GM20431 (cell line): ENCODE results near the gene ITPR2.

Experiments
- in situ Hi-C: fragments of 300-500 bp; cut with MseI, MboI; formaldehyde crosslinking; loops from one replicate; pipeline ENCODE4 v1.15.0; 2020; ENCODE audit warnings: low sequenced_read_pairs; ENCODE audit not compliant: unreplicated experiment

The ITPR2 gene

DNA sequence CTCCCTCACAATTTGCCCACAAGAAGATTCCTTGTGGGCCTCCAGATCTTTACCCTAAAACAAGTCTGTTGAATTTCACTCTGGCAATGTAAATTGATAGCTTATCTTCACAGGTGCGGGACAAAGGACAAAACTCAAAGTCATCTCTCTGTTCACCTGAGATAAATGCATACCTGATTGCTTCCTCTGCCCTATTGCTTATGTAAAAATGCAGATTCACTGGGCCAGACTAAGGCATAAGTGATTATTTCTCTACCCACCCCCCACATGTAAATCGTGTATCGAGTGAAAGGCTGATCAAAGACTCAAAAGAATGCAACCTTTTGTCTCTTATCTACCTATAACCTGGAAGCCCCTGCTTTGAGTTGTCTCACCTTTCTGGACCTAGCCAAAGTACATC, 320.8 kb downstream of the ITPR2 start:
- in situ Hi-C loops: no loop called here

DNA sequence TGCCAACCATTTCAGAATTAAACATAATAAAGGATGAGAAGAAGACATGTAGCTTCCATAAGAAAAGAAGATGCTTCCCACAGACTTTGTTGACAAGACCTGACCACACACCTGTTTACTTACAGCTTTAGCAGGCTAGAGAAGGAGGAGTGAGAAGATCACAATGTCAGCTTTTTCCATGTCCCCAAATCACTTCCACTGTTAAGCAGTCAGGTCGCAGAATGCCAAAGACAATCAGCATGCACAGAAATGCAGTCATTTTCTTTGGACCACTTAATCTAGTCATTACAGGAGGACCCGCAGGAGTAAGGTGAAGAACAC, 322.7 kb downstream of the ITPR2 start:
- in situ Hi-C loops: no loop called here

DNA sequence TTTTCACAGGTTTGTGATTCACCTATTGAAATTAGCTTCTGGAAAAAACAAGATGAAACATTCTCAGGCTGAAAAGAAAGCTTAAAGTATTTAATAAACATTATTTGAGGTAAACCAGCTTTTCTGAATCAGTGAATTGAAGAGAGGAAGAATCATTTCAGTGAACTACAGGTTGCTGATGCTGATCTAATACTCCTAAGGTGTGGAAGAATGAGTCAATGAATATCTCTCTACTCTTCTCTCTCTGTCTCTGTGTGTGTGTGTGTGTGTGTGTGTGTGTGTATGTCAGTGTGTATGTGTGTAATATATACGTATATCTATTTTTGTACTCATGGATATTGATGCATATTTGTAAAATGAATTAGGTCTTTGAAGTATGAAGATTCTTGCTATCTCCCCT, 325.4 kb downstream of the ITPR2 start:
- in situ Hi-C loops: no loop called here

DNA sequence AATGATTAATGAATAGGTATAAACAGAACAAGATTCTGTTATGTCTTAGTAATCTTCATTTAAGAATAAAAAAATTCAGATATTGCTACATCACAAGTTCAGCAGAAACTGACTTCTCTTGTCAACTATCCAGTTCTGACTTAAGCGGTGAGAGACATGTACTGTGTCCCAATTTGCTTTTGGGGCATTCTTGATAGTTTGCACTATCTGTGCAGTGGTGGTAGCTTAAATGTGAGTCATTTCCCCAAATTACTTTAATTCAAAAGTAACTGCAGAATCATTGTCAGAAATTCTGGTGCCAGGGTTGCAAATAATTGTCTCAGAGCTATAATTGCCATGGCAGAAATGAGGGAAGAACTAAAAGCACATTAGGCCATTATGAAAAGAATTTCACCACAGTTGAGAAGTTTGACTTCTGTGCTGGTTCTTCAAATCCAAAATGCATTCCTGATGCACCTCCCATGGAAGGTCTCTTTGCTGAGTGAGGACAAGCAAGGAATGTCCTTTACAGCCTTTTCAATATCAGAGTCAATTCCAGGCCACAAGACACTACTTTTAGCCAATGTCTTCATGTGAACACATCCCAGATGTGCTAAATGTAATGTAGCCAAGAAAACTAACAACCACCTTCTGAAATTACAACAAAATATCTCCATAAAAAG, 332.9 kb downstream of the ITPR2 start:
- in situ Hi-C loops: no loop called here

DNA sequence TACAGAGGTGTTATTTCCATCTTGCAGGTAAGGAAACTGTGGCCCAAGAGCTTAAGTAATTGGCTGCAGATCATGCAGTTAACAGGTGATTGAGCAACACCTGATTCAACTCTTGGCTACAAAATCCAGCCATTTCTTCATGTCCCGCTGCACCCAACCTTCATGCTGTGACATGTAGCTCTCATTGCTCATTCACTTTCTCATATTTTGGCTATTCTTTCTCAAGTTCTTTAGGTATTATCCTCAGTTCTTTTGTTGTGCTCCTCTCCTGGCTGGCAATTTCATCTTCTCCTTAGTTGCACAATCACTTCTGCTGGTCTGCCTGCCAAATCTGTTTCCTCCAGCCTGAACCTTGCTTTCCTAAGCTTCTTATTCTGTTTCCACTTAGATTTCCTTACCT, 336.8 kb downstream of the ITPR2 start:
- in situ Hi-C loops: no loop called here

DNA sequence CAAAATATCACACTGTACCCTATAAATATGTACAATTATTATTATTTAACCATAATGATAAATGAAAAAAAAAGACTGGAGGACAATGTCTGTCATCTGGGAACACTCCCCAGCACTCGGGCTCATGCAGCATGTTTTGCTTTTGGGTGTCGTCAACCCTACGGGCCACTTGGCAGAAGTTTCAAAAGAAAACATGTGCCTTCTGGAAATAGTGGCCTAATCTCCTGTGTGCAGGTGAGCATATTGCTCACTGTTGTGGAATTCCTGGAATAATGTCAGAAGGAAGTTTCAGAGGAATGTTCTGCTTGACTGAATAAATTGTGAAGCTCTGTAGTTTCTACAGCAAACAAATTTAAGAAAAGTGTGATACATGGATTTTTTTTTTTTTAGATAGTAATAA, 339.3 kb downstream of the ITPR2 start:
- in situ Hi-C loops: no loop called here

DNA sequence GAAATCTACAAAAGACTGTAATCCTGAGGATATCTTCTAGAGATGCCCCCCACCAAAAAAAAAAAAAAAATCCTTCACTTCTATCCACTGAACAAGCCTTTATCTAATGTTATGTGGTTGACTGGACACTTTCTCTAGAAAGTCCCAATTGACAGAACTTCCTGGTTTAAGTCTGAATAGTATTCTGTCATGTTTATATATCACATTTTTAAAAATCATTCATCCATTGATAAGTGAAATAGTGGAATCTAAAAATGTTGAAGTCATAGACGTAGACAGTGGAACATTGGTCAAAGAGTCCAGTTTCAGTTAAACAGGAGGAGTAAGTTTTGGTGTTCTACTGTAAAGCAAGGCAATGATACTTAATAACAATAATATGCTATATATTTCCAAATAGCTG, 340.6 kb downstream of the ITPR2 start:
- in situ Hi-C loops: no loop called here

DNA sequence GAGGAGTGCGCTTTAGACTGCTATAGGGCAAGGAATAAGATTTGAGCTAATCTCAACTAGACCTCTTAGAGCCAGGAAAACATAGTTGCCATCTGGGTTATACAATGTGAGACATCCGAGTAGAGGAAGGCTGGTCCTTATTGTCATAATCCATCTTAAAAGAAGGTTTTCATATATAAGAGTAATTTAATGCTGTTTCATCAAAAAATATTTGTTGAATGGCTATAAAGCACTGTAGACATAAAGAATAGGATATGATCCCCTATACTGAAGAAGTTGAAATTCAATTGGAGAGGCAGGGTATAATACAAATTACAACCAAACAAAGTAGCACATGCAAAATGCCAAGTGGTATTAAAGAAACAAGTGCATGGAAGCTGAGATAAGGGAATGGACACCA, 343.1 kb downstream of the ITPR2 start:
- in situ Hi-C loops: no loop called here

DNA sequence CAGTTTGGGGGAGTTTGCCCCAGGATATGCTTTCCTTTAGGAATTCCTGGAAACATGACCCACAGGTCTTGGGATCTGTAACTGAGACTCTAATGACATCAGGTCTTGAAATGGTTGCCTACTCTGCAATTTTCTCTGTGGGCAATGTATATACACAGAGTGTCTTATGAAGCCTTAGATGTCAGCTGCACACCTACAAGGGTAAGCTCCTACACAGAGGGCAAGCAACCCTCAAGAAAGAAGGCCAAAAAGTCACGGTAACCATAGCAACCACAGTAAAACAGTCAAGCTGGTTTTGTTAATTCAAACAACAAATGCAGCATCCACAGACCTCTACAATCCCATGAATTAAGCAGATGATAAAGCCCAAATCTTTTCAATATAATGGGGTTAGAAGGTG, 344.6 kb downstream of the ITPR2 start:
- in situ Hi-C loops: no loop called here

DNA sequence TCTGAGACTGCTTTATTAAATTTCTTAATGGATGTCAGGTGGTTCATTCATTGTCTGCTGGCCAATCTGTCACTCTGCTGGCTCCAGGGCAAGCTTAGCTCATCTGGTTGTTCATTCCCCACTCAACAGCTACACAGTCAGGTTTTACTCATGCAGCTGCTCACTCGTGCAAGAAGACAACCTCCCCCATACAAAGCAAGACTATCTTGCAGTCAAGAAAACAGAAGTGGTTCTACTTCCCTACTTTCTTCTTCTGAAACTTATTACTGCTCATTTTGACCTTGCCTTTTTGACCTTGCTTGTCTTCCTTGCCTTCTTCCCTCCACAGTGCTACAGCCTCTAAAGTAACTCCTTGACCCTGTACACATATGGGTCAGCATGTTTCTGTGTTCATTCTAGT, 359.7 kb downstream of the ITPR2 start:
- in situ Hi-C loops: no loop called here

DNA sequence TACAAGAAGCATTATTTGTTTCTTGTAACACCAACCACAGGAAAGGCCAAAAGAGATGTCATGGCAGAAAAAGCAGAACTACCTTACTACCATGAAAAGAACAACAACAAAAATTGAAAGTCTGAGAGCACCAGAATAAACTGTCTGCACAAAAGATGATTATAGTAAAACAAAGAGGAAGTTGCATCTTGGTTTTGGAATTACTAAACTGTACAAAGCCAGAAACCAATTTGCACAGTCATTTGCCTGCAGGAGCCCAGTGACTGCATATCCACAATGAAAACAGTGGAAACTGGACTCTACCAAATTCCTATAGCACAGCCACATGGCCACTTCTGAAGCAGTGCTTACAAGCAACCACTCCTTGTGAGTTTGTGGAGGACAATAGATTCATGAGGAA, 361.4 kb downstream of the ITPR2 start:
- in situ Hi-C loops: no loop called here

DNA sequence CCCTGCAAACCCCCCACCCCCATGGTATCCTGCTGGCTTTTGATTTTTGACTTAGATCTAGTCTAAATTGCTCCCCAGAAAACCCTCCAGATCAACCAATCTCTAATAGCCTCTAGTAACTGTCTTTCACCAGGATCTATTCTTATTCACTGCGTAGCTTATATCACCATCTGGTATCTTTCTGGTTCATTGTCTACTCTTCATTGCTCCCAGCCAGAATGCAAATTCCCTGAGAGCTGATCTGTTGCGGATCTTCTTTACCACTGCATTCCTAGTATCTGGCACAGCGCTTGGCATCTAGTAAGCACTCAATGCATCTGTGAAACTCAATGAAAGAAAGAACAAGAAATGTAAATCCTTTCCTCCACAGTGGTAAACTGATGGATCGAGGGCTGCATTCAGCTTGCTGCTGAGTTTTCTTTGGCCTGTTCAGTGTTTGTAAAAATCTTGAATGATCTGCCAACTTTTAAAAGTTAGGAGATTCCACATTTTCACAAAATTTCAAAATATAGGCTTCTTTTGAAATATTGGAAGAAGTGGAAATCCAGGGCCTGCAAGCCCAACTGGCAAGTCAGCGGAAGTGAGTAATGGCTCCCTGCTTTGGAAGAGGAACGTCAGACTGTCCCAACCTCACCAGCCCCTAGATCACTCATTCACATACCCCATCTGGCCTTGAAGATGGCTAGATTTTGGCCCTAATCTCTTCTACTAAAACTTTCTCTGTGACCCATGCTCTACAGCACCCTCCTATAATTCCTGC, 363.4 kb downstream of the ITPR2 start:
- in situ Hi-C loops: no loop called here

DNA sequence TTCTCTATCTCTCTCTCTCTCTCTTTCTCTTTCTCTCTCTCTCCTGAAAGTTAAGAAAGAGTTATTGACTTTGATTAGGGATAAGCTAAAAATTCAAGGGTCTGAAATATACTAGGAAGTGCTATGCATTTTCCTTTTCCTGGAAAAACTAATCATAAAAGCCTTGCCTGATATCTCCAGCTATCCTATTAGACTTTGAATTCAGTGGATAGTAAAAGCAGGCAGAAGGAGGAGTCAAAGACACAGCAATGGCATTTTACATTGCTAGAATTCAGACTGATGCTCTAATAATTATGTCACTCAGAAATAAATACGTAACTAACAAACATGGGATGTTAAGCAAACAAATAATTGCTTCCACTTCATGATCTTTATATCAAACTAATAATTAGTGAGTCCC, 365.6 kb downstream of the ITPR2 start:
- in situ Hi-C loops: no loop called here

DNA sequence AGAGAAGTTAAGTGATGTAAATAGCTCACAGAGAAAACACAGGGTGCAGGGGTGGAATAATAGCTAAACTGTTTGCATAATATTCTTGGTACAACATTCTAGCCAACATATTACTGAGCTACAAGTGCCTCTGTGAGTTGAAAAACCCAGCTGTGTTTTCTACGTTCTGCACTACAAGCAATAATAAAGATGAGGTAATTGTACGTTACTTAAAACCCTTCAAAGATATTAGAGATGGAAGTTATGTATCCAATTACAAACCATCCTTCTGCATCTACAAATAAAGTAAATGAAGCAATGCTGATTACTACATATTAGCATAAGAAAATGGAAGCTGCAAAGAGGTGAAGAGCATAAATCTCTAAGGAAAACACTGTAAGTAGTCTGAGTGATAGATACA, 366.3 kb downstream of the ITPR2 start:
- in situ Hi-C loops: no loop called here

DNA sequence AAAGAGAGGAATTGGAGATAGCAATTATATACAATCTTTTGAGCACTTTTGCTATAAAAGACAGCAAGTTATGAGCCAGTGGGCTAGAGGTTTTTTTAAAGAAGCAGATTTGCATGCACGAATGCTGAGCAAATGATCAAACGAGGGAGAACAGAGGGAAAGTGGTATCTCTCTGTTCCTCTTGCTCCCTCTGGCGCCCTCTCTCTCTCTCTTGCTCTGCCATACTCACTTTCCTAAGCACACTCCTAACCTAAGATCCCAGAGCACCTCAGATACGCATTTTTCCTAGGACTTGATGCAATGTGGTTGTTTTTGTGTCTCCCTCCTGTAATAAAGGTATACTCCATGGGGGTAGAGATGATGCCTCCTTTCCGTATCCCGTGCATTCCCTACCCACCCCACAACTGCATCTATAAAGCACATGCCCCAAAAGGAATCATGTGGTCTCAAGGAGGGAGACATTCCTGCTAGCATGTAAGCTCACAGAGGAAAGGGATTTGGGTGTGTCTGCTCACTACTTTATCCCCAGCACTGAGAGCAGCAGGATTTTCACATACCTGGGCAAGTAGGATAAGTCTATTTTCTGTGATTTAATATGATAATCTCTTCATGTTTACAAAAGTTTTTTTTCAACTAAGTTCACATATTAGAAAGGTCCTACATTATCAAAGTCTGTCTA, 367.4 kb downstream of the ITPR2 start:
- in situ Hi-C loops: no loop called here

DNA sequence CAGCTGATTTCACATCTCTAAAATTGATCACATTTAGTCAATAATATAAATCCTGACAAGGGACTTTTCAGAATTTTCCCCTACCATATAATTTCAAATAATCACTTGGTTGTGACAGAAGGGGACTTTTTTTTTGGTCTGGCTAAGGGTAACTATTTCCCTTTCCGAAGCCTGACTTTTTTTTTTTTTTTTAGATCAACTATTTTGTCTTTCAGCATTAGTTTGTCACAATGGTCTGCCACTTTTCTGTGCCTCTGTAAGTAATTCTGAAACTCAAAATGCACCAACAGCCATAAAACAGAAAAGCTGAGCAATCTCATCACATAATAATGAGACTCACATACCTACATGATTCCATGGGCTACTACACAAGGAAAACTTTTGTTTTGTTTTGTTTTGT, 371.2 kb downstream of the ITPR2 start:
- in situ Hi-C loops: no loop called here

DNA sequence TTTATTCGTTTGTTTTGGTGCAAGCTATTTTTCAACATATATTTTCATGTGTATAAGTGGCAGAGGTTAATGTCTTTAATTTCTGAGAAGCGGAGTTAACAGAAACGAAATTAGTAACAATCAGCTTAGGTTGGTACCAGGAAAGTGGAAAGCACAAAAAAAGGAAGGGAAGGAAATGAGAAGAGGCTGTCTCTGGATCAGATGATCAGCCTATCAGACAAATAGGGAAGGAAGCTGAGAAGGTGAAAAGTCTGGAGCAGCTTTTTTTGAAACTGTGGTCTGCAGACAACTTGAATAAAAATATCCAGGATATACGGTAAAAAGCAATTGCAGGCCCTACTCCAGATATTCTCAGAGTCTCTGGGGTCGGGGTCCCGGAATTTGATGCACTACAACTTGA, 372.6 kb downstream of the ITPR2 start:
- in situ Hi-C loops: no loop called here

DNA sequence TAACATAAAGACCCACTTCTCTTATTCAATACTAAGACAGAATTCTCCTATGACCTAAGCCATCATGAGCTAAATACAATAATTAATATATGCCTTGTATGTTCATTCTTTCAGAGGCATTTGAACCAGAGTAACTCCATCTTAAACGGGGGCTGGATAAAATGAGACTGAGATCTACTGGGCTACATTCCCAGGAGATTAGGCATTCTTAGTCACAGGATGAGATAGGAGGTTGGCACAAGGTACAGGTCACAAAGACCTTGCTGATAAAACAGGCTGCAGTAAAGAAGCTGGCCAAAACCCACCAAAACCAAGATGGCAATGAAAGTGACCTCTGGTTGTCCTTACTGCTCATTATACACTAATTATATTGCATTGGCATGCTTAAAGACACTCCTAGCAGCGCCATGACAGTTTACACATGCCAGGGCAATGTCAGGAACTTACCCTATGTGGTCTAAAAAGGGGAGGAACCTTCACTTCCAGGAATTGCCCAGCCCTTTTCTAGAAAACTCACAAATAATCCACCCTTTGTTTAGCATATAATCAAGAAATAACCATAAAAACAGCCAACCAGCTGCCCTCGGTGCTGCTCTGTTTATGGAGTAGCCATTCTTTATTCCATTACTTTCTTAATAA, 376.9 kb downstream of the ITPR2 start:
- in situ Hi-C loops: no loop called here

DNA sequence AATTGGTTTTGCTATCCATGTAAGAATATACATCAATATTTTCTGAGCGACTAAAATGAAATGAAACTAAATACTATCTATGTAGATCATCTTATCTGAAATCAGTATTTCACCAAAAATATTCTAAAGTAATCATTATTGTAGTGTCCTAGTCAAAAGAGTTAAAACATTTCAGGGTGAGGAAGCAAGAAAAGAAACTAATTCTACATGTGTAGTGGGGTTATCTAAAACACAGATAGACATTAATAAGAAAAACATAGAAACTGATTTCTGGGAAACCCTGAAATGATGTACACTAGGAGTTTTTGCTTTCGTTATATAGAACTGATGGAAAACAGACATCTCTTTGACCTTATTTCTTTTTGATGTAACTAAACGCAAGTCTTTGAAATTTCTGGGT, 379.7 kb downstream of the ITPR2 start:
- in situ Hi-C loops: no loop called here

DNA sequence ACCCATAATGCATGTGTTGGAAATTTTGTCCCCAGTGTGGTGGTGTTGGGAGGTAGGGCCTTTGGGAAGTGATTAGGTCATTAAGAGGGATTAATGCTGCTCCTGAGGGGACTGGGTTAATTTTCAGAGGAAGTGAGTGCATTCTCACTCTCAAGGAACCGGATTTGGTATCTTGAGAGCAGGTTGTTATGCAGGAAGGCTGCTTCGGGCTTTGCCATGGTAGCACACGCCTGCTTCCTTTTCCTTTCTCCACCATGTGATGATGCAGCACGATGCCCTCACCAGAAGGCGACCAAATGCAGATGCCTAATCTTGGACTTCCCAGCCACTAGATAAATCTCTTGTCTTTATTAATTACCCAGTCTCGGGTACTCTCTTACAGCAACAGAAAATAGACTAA, 380.5 kb downstream of the ITPR2 start:
- in situ Hi-C loops: no loop called here

DNA sequence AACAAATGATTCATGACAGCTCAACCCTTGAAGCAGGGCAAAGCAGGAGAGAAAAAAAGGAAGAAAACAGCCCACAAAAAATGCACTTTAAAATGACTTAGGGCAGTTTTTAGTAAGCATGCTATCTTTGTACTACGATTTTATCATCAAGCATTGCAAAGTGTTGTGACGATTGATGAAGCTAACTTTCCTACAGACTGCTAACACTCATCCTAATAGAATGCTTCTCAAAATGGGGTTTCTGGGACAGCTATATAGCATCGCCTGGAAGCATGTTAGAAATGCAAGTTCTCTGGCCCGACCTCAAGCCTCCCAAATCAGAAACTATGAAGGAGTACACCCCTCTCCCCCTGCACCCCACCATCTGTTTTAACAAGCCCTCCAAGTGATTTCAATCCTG, 381.2 kb downstream of the ITPR2 start:
- in situ Hi-C loops: no loop called here
